NCI-H1694 (cell line): ENCODE data around the gene SCAPER.

Experiments
- DNase-seq: peaks from one replicate; lab custom pipeline; 2025; lab: John Stamatoyannopoulos, UW

SCAPER gene, protein sequence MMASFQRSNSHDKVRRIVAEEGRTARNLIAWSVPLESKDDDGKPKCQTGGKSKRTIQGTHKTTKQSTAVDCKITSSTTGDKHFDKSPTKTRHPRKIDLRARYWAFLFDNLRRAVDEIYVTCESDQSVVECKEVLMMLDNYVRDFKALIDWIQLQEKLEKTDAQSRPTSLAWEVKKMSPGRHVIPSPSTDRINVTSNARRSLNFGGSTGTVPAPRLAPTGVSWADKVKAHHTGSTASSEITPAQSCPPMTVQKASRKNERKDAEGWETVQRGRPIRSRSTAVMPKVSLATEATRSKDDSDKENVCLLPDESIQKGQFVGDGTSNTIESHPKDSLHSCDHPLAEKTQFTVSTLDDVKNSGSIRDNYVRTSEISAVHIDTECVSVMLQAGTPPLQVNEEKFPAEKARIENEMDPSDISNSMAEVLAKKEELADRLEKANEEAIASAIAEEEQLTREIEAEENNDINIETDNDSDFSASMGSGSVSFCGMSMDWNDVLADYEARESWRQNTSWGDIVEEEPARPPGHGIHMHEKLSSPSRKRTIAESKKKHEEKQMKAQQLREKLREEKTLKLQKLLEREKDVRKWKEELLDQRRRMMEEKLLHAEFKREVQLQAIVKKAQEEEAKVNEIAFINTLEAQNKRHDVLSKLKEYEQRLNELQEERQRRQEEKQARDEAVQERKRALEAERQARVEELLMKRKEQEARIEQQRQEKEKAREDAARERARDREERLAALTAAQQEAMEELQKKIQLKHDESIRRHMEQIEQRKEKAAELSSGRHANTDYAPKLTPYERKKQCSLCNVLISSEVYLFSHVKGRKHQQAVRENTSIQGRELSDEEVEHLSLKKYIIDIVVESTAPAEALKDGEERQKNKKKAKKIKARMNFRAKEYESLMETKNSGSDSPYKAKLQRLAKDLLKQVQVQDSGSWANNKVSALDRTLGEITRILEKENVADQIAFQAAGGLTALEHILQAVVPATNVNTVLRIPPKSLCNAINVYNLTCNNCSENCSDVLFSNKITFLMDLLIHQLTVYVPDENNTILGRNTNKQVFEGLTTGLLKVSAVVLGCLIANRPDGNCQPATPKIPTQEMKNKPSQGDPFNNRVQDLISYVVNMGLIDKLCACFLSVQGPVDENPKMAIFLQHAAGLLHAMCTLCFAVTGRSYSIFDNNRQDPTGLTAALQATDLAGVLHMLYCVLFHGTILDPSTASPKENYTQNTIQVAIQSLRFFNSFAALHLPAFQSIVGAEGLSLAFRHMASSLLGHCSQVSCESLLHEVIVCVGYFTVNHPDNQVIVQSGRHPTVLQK (N-terminal part only)

GRCh38 chr15:76905013-76905839 lies at the start of gene SCAPER:
Gene SCAPER, minus strand, starts transcription at chr15:76905340. Its CDS starts 21,523 bp downstream, at chr15:76883817.
- DNase-seq = peak; percentile 38

DNA sequence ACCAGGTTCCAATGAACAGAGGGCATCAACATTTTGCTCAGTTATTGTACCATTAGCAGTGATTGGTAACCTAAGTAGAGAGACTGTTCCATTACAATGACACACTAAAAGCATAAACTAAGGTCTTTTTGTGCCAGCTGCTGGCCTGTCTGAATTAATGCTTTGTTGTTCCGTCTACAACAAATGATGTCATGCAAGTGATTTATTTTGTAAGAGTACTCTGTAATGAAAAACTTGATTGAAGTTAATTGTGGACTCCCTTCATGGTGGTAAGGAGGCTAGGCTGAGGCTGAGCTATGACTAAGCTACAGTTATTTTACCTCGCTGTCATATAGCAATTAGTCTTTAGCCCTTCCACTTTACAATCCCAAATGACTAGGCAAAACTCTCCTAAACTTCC lies 49.6 kb upstream of the SCAPER start:
- DNase-seq = no peak

- no peak for DNase-seq
These were observed 48.8 kb upstream of the SCAPER start for GRCh38 chr15:76953913-76954312.

GRCh38 chr15:76951220-76951619 lies 46.1 kb upstream of the SCAPER start:
- DNase-seq = no peak

DNA sequence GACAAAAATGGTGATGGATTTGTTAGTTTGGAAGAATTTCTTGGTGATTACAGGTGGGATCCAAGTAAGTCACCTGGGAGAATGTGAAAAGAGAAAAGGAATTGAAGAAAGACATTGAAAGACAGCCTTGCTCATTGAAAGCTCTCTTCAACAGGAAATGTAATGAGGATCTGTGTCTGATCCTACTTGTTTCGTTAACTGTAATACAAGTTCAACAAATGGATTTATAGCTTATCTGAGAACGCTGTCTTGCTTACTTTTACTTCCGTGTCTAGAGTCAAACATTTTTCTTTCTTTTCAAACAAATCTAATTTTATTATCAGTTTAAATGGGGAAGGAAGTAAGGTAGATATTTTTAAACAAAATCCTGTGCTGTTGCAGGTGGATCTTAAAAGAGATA lies 42.3 kb upstream of the SCAPER start:
- no peak for DNase-seq

DNA sequence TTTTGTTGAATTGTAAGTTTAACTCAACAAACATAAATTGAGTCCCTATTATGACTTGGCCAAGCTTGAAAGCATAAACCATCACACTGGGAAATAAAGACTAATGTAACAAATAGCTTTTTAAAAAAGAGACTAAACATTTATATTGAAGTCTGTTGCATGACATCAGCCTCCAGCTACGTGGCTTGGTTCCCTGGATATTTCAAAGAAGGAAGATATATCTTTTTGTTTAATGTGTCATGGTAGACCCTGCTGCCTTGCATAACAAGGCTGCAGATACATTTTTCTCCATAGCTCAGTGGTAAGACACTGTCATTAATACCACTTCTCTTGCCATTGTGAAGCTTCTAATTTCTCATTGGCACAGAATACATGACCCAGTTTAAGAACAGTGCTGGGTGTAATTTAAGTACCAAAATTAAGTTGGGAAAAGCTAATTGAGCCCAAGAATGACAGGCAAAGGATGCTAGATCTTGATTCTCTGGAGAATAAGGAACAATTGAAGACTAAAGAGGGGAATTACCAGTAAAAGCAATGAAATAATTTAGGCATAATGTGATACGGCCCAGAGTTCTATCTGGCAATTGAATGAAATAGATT lies 40.5 kb upstream of the SCAPER start:
- no peak for DNase-seq

GRCh38 chr15:76942331-76942730 lies 37.2 kb upstream of the SCAPER start:
- no peak for DNase-seq

GRCh38 chr15:76941636-76942035 lies 36.5 kb upstream of the SCAPER start:
- DNase-seq = no peak

DNA sequence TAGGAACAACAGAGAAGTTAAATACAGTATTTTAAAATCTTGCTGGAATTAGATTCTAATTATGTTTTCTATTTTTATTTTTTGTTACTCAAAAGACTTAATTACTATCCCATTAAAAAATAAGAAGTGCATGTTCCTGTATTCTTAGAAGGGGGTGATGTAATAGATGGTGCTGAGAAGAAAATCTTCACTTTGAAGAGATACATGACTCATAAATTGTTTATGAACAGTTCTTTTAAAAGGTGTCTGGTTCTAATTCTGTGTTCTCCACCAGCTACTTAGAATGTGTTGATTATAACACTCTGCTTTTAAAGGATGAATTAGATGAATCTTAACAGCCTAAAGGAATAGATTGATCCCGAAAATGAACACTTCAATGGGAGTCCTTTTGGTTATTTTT lies 34.6 kb upstream of the SCAPER start:
- DNase-seq = no peak

- no peak for DNase-seq
These were observed 33.6 kb upstream of the SCAPER start for GRCh38 chr15:76938752-76939151.

GRCh38 chr15:76936671-76937070 lies 31.5 kb upstream of the SCAPER start:
- DNase-seq = no peak

DNA sequence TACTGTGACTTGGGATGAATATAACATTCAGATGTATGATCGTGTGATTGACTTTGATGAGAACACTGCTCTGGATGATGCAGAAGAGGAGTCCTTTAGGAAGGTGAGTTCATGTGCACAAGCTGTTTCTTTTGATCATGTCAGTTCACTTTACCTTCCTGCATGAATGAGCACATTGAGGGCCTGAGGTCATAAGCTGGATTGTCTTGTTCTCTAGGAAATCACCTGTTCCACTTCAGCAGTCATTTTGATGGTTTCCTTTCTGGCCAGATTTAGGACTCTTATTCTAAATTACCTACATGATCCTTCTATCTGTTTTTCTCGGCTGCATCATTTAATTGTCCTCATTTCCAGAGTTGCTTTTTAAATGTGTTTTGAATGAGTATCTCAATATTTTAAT lies 30.5 kb upstream of the SCAPER start:
- no peak for DNase-seq

- no peak for DNase-seq
These were observed 27.2 kb upstream of the SCAPER start for GRCh38 chr15:76932135-76932966.

DNA sequence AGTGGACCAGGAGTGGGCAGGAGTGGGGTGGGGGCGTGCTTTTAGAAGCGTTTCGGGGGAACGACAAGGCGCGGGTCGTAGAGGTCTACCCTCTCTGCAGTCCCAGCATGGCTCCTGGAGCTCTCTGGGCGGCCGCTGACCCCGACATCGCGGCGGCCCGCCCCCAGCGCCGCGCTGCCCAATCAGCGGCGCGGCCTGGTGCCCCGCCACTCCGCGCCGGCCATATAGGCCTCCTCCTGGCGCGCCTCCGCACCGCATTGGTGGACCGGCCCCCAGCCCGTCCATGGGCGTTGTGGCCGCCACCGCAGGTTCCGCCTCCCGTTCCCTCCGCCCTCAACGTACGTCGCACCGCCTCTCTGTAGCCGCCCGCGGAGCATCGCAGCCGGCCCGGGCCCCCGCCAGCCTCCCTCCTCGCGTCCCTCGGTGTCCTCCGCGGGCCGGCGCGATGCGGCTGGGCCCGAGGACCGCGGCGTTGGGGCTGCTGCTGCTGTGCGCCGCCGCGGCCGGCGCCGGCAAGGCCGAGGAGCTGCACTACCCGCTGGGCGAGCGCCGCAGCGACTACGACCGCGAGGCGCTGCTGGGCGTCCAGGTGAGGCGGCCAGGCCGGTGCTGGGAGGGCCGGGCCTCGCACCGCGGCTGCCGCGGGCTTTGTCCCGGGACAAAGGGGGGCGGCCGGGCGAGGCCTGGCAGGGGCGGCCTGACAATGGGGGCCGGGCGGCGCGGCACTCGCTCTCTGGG lies 26.4 kb upstream of the SCAPER start, which contains the start of gene RCN2:
TSS of gene RCN2 (plus strand) at position 353 of the 738 bp plus-strand sequence. CDS start at position 446, 93 bp downstream.
- DNase-seq = peak; percentile 75

DNA sequence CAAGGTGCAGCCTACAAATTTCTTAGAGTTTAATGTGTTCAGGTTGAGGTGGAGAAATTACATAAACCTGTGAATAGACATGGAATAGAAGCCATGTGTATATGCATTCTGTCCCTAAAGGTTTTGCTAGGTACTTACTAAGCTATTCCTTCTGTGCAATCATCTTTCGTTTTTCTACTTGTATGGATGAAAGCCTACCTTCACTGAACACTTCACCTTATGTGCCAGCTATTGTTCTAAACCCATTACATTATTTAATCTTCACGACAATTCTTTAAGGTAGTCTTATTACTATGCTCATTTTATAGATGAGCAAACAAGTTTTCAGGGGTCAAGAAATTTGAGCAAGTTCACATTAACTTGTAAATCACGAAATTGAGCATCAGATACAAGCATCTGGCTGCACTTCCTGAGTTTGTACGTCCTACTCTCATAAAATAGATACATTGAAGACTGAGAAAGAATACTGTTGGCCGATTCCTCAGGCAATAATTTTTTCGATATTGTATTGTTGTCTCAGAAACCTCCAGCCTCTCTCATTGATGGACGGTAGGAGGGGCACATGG lies 25.8 kb upstream of the SCAPER start:
- DNase-seq = no peak

GRCh38 chr15:76929011-76929760 lies 24.0 kb upstream of the SCAPER start:
- no peak for DNase-seq

GRCh38 chr15:76928201-76928600 lies 23.1 kb upstream of the SCAPER start:
- no peak for DNase-seq

- DNase-seq = no peak
These were observed 11.2 kb upstream of the SCAPER start for GRCh38 chr15:76916369-76916768.
